Upper lobe of left lung (tissue), 4 donors: ENCODE measurements around the gene MDN1.

Source experiments
- EP300 ChIP-seq, 4 donors: sonication (generic); formaldehyde crosslinking; IDR thresholded peaks; one replicate each; pipeline ENCODE4 v1.5.1; 2017; ENCODE audit warnings: antibody characterized with exemption in 4 of 4, control low read depth in 2 of 4
- POLR2A ChIP-seq, 4 donors: fragments of 450-650 bp; IDR thresholded peaks; one replicate each; pipeline ENCODE4 v1.5.1; 2016 to 2017; ENCODE audit warnings: antibody characterized with exemption in 4 of 4, mild to moderate bottlenecking in 2 of 4
- POLR2AphosphoS5 ChIP-seq, 2 donors: sonication (generic); formaldehyde crosslinking; IDR thresholded peaks; one replicate each; pipeline ENCODE4 v1.5.1; 2017; ENCODE audit warnings: antibody characterized with exemption in 2 of 2
- TF ChIP-seq, protein P1 (sequence below), 6 experiments: fragments of 450-650 bp in 4 of 6; fragments of 200-600 bp in 2 of 6; sonication (generic) in 2 of 6; IDR thresholded peaks; one replicate each; pipeline ENCODE4 v1.5.1; 2016 to 2019; ENCODE audit warnings: antibody characterized with exemption in 6 of 6

- TF ChIP-seq, protein P1, sequence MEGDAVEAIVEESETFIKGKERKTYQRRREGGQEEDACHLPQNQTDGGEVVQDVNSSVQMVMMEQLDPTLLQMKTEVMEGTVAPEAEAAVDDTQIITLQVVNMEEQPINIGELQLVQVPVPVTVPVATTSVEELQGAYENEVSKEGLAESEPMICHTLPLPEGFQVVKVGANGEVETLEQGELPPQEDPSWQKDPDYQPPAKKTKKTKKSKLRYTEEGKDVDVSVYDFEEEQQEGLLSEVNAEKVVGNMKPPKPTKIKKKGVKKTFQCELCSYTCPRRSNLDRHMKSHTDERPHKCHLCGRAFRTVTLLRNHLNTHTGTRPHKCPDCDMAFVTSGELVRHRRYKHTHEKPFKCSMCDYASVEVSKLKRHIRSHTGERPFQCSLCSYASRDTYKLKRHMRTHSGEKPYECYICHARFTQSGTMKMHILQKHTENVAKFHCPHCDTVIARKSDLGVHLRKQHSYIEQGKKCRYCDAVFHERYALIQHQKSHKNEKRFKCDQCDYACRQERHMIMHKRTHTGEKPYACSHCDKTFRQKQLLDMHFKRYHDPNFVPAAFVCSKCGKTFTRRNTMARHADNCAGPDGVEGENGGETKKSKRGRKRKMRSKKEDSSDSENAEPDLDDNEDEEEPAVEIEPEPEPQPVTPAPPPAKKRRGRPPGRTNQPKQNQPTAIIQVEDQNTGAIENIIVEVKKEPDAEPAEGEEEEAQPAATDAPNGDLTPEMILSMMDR (IDR thresholded peaks at IDR 0.05), result no peak
- no peak for TF ChIP-seq POLR2A (IDR thresholded peaks at IDR 0.05)
- TF ChIP-seq EP300 (IDR thresholded peaks at IDR 0.05), result no peak
- TF ChIP-seq POLR2AphosphoS5 (IDR thresholded peaks at IDR 0.05), result no peak
These were observed 111.8 kb downstream of the MDN1 start for GRCh38 chr6:89707766-89708165.
